GM21390 (cell line): ENCODE measurements around the gene RAE1.

Experiments used
- ATAC-seq: cut with Tn5 transposase; IDR thresholded peaks from one replicate; pipeline ENCODE4 v1.9.1; 2021; ENCODE audit not compliant: unreplicated experiment

The RAE1 gene

GRCh38 chr20:57371363-57371762, 20.3 kb downstream of the RAE1 start:
- ATAC-seq: no peak

- no peak for ATAC-seq
These were observed 21.1 kb downstream of the RAE1 start for GRCh38 chr20:57372157-57372556.

- ATAC-seq: no peak
These were observed 21.7 kb downstream of the RAE1 start for GRCh38 chr20:57372581-57373350.

GRCh38 chr20:57374343-57374930, 23.4 kb downstream of the RAE1 start:
- ATAC-seq: no peak

GRCh38 chr20:57374931-57375651, 24.0 kb downstream of the RAE1 start:
- ATAC-seq: no peak

- no peak for ATAC-seq
These were observed 24.7 kb downstream of the RAE1 start for GRCh38 chr20:57375652-57376230.

- ATAC-seq: no peak
These were observed 26.3 kb downstream of the RAE1 start for GRCh38 chr20:57377350-57377749.

- no peak for ATAC-seq
These were observed 27.1 kb downstream of the RAE1 start for GRCh38 chr20:57378107-57378506.

GRCh38 chr20:57378646-57379262, 27.7 kb downstream of the RAE1 start:
- no peak for ATAC-seq

GRCh38 chr20:57379263-57379647, 28.2 kb downstream of the RAE1 start:
- no peak for ATAC-seq

GRCh38 chr20:57380081-57380750, 29.2 kb downstream of the RAE1 start:
- ATAC-seq: no peak

GRCh38 chr20:57381596-57382503, 30.8 kb downstream of the RAE1 start:
- ATAC-seq: no peak

- no peak for ATAC-seq
These were observed 31.5 kb downstream of the RAE1 start for GRCh38 chr20:57382516-57382915.

GRCh38 chr20:57383447-57384347, 32.6 kb downstream of the RAE1 start:
- no peak for ATAC-seq

GRCh38 chr20:57384486-57384885, 33.4 kb downstream of the RAE1 start:
- no peak for ATAC-seq

GRCh38 chr20:57384953-57385761, 34.1 kb downstream of the RAE1 start:
- ATAC-seq: no peak

- no peak for ATAC-seq
These were observed 34.9 kb downstream of the RAE1 start for GRCh38 chr20:57385940-57386339.

- no peak for ATAC-seq
These were observed 35.7 kb downstream of the RAE1 start for GRCh38 chr20:57386762-57387161.
